HL-60 (cell line): ENCODE measurements around the gene CRIM1.

ENCODE experiments used
- DNase-seq, 2 experiments: peaks; one replicate each; pipeline ENCODE4 v3.0.0-alpha.2; 2010 to 2020; ENCODE audit warnings: low read depth in 1 of 2, low spot score in 1 of 2
- H3K27ac ChIP-seq: fragments of 250-450 bp; sonication (Bioruptor Pico); replicated peaks from 2 replicates; pipeline ENCODE4 v1.5.1; 2020; ENCODE audit warnings: mild to moderate bottlenecking, moderate library complexity
- H3K27me3 ChIP-seq: fragments of 250-450 bp; sonication (Bioruptor Pico); 2 replicates; pipeline ENCODE4 v1.5.1; 2021; ENCODE audit warnings: mild to moderate bottlenecking, moderate library complexity; ENCODE audit not compliant: insufficient read depth, poor library complexity, severe bottlenecking
- H3K4me3 ChIP-seq: replicated peaks from 2 replicates; pipeline ENCODE4 v1.5.1; 2011; ENCODE audit warnings: mild to moderate bottlenecking, control low read depth, low read length; ENCODE audit not compliant: insufficient read depth
- CTCF ChIP-seq: IDR thresholded peaks from one replicate; pipeline ENCODE4 v1.5.1; 2011; ENCODE audit warnings: low read length, control low read depth, inconsistent platforms; ENCODE audit not compliant: insufficient read depth
- GABPA ChIP-seq: IDR thresholded peaks from 2 replicates; pipeline ENCODE4 v1.6.1; 2012; ENCODE audit warnings: low read depth
- POLR2AphosphoS5 ChIP-seq: IDR thresholded peaks from 2 replicates; pipeline ENCODE4 v1.6.1; 2012; ENCODE audit warnings: low read depth
- REST ChIP-seq: IDR thresholded peaks from 2 replicates; pipeline ENCODE4 v1.6.1; 2012; ENCODE audit warnings: low read depth; ENCODE audit not compliant: insufficient replicate concordance
- SPI1 ChIP-seq: IDR thresholded peaks from 2 replicates; pipeline ENCODE4 v1.6.1; 2012; ENCODE audit warnings: low read depth, mild to moderate bottlenecking, borderline replicate concordance

The CRIM1 gene

GRCh38 chr2:36396878-36397539 is 41.4 kb downstream of the CRIM1 start:
- DNase-seq, result no peak
- Histone ChIP-seq H3K27me3 (no peaks in the 10 kb centered on the region), H3K4me3 (no peak overlapping the region), H3K27ac (no peak overlapping the region)
- no peak for TF ChIP-seq GABPA
- no peak for TF ChIP-seq CTCF

- DNase-seq, result no peak
- Histone ChIP-seq H3K4me3 (no peak overlapping the region), H3K27me3 (no peaks in the 10 kb centered on the region), H3K27ac (no peak overlapping the region)
- no peak for TF ChIP-seq REST
- no peak for TF ChIP-seq POLR2AphosphoS5
Measured at GRCh38 chr2:36397728-36398413, 42.3 kb downstream of the CRIM1 start.

- Histone ChIP-seq H3K4me3 (no peak overlapping the region), H3K27ac (no peak overlapping the region), H3K27me3 (no peaks in the 10 kb centered on the region)
- DNase-seq, result no peak
- no peak for TF ChIP-seq GABPA
- TF ChIP-seq CTCF, result no peak
- no peak for TF ChIP-seq SPI1
- TF ChIP-seq REST, result no peak
- no peak for TF ChIP-seq POLR2AphosphoS5
Measured at GRCh38 chr2:36399050-36399449, 43.5 kb downstream of the CRIM1 start.

GRCh38 chr2:36403675-36404230 is 48.2 kb downstream of the CRIM1 start:
- Histone ChIP-seq H3K4me3 (no peak overlapping the region), H3K27me3 (no peaks in the 10 kb centered on the region), H3K27ac (no peak overlapping the region)
- no peak for DNase-seq
- TF ChIP-seq SPI1 (no peak), CTCF (no peak), POLR2AphosphoS5 (no peak), REST (no peak), GABPA (no peak)
